KMS-11 (cell line): ENCODE measurements around the gene NUP42.

ENCODE experiments used
- H2AFZ ChIP-seq: fragments of 200-600 bp; sonication (generic); 2 replicates; pipeline ENCODE4 v1.6.1; 2016; ENCODE audit warnings: antibody characterized with exemption, mixed run types, low read depth
- H3K27ac ChIP-seq: fragments of 200-600 bp; sonication (generic); 2 replicates; pipeline ENCODE4 v1.6.1; 2016; ENCODE audit warnings: mild to moderate bottlenecking, mixed run types
- H3K27me3 ChIP-seq: fragments of 200-600 bp; sonication (generic); 2 replicates; pipeline ENCODE4 v1.6.1; 2017; ENCODE audit warnings: mild to moderate bottlenecking, low read depth, mixed run types, moderate library complexity; ENCODE audit not compliant: insufficient read depth
- H3K36me3 ChIP-seq: fragments of 200-600 bp; sonication (generic); 2 replicates; pipeline ENCODE4 v1.6.1; 2017; ENCODE audit warnings: mild to moderate bottlenecking, mixed run types; ENCODE audit not compliant: insufficient read depth
- H3K4me1 ChIP-seq: fragments of 200-600 bp; sonication (generic); 2 replicates; pipeline ENCODE4 v1.6.1; 2016; ENCODE audit warnings: mild to moderate bottlenecking, low read depth, mixed run types; ENCODE audit not compliant: poor library complexity, severe bottlenecking
- H3K4me2 ChIP-seq: fragments of 200-600 bp; sonication (generic); 2 replicates; pipeline ENCODE4 v1.7.0; 2016; ENCODE audit warnings: mild to moderate bottlenecking, mixed run types
- H3K4me3 ChIP-seq: fragments of 200-600 bp; sonication (generic); IDR thresholded peaks from 2 replicates; pipeline ENCODE4 v1.6.1; 2017; ENCODE audit warnings: low read depth, low read length, mixed read lengths; ENCODE audit not compliant: insufficient read depth
- H3K79me2 ChIP-seq: fragments of 200-600 bp; sonication (generic); 2 replicates; pipeline ENCODE4 v1.6.1; 2016; ENCODE audit warnings: low read depth, mixed run types; ENCODE audit not compliant: insufficient read depth
- H3K9ac ChIP-seq: fragments of 200-600 bp; sonication (generic); 2 replicates; pipeline ENCODE4 v1.6.1; 2016; ENCODE audit warnings: mild to moderate bottlenecking, mixed run types
- H4K20me1 ChIP-seq: fragments of 200-600 bp; sonication (generic); 2 replicates; pipeline ENCODE4 v1.6.1; 2016; ENCODE audit warnings: mild to moderate bottlenecking, mixed run types; ENCODE audit not compliant: insufficient read depth
- TF ChIP-seq, protein P1 (sequence below): fragments of 200-600 bp; sonication (generic); conservative IDR thresholded peaks from 2 replicates; pipeline ENCODE4 v1.6.1; 2017; ENCODE audit warnings: low read depth, mild to moderate bottlenecking, antibody characterized with exemption, low read length, moderate library complexity, mixed read lengths

The NUP42 gene

GRCh38 chr7:23242935-23243334, 61.1 kb downstream of the NUP42 start:
- H2AFZ ChIP-seq: no peak overlapping the region
- H3K4me3 ChIP-seq: no peak overlapping the region
- TF ChIP-seq, protein P1, sequence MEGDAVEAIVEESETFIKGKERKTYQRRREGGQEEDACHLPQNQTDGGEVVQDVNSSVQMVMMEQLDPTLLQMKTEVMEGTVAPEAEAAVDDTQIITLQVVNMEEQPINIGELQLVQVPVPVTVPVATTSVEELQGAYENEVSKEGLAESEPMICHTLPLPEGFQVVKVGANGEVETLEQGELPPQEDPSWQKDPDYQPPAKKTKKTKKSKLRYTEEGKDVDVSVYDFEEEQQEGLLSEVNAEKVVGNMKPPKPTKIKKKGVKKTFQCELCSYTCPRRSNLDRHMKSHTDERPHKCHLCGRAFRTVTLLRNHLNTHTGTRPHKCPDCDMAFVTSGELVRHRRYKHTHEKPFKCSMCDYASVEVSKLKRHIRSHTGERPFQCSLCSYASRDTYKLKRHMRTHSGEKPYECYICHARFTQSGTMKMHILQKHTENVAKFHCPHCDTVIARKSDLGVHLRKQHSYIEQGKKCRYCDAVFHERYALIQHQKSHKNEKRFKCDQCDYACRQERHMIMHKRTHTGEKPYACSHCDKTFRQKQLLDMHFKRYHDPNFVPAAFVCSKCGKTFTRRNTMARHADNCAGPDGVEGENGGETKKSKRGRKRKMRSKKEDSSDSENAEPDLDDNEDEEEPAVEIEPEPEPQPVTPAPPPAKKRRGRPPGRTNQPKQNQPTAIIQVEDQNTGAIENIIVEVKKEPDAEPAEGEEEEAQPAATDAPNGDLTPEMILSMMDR: no peak
- H3K27ac ChIP-seq: no peak overlapping the region
- H3K27me3 ChIP-seq: no peaks in the 10 kb centered on the region
- no peaks in the 10 kb centered on the region for H3K79me2 ChIP-seq
- H3K36me3 ChIP-seq: no peaks in the 10 kb centered on the region
- peaks cover 10% of the 10 kb centered on the region for H3K4me1 ChIP-seq
- no peak overlapping the region; the same call in 1 of the 2 replicates for H3K4me2 ChIP-seq
- H4K20me1 ChIP-seq: no peaks in the 10 kb centered on the region
- H3K9ac ChIP-seq: no peak overlapping the region

DNA sequence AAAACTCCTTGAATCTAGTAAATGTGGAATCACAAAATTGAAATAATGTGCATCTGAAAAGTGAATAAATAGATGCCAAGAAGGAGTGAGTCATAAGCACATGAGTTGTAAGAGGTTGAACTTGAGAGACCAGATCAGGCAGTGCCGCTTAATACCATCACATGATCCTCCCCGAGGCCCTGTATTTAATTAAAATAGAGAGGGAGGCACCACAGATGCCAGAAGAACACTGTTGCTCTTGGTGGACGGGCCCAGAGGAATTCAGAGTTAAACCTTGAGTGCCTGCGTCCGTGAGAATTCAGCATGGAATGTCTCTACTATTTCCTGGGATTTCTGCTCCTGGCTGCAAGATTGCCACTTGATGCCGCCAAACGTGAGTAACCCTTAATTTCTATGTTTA, 64.7 kb downstream of the NUP42 start, which contains the start of gene GPNMB:
TSS of gene GPNMB (plus strand) at position 221 of the 400 bp plus-strand sequence. CDS start at position 304, 83 bp downstream.
- TF ChIP-seq, protein P1: no peak
- H2AFZ ChIP-seq: no peak within 1 kb of the TSS
- H4K20me1 ChIP-seq: no peaks in the 10 kb centered on the region
- no peaks in the 10 kb centered on the region for H3K36me3 ChIP-seq
- peaks cover 10% of the 10 kb centered on the region for H3K4me1 ChIP-seq
- H3K4me2 ChIP-seq: no peak within 1 kb of the TSS
- no peak within 1 kb of the TSS for H3K4me3 ChIP-seq
- no peaks in the 10 kb centered on the region for H3K27me3 ChIP-seq
- no peaks in the 10 kb centered on the region for H3K79me2 ChIP-seq
- no peak within 1 kb of the TSS for H3K9ac ChIP-seq
- no peak within 1 kb of the TSS for H3K27ac ChIP-seq

- Histone ChIP-seq H3K9ac (no peak overlapping the region), H3K4me1 (peaks cover 8% of the 10 kb centered on the region), H3K27ac (no peak overlapping the region), H2AFZ (no peak overlapping the region), H3K4me2 (no peak overlapping the region), H3K27me3 (no peaks in the 10 kb centered on the region), H3K4me3 (no peak overlapping the region), H3K36me3 (no peaks in the 10 kb centered on the region), H4K20me1 (no peaks in the 10 kb centered on the region), H3K79me2 (no peaks in the 10 kb centered on the region)
- TF ChIP-seq, protein P1: no peak
Measured at GRCh38 chr7:23247046-23247602, 65.3 kb downstream of the NUP42 start.

- no peak overlapping the region for H2AFZ ChIP-seq
- TF ChIP-seq, protein P1: no peak
- H3K27me3 ChIP-seq: no peaks in the 10 kb centered on the region
- H4K20me1 ChIP-seq: no peaks in the 10 kb centered on the region
- no peak overlapping the region for H3K9ac ChIP-seq
- H3K4me2 ChIP-seq: no peak overlapping the region
- H3K79me2 ChIP-seq: no peaks in the 10 kb centered on the region
- H3K36me3 ChIP-seq: no peaks in the 10 kb centered on the region
- no peak overlapping the region for H3K27ac ChIP-seq
- no peak overlapping the region for H3K4me3 ChIP-seq
- H3K4me1 ChIP-seq: peaks cover 2% of the 10 kb centered on the region
Measured at GRCh38 chr7:23247603-23248335, 65.9 kb downstream of the NUP42 start.
